ENCODE measurements around the gene PARD3. TPM values are rescaled to one million over a fixed set of nuclear protein-coding genes. Genes with fewer than 3 reads are reported as not detected.

The PARD3 gene
- total RNA-seq, 4 donors from 2014 or later: 39.2 to 124 (median 48.0) TPM

GRCh38 chr10:34377833-34378232 is 437.3 kb downstream of the PARD3 start:
- no peaks in the 10 kb centered on the region for H3K4me1 ChIP-seq
- no peak for DNase-seq
- H3K27me3 ChIP-seq: no peaks in the 10 kb centered on the region
- H3K9me3 ChIP-seq: no peaks in the 10 kb centered on the region
- H3K36me3 ChIP-seq: peaks cover 0 to 23% (median 0%) of the 10 kb centered on the region in 3 donors
- H3K4me3 ChIP-seq: no peak overlapping the region
- TF ChIP-seq POLR2A (IDR thresholded peaks at IDR 0.05) (no peak), CTCF (IDR thresholded peaks at IDR 0.05) (no peak)
- no peak overlapping the region for H3K27ac ChIP-seq

- no peak for DNase-seq
- Histone ChIP-seq H3K36me3 (peaks cover 0 to 11% (median 0%) of the 10 kb centered on the region in 3 donors), H3K27me3 (no peaks in the 10 kb centered on the region)
These were observed 440.6 kb downstream of the PARD3 start for GRCh38 chr10:34374356-34375045.

GRCh38 chr10:34373211-34373610 is 441.9 kb downstream of the PARD3 start:
- TF ChIP-seq CTCF (IDR thresholded peaks at IDR 0.05) (no peak), POLR2A (IDR thresholded peaks at IDR 0.05) (no peak)
- no peak overlapping the region for H3K27ac ChIP-seq
- H3K36me3 ChIP-seq: peaks cover 0 to 11% (median 0%) of the 10 kb centered on the region in 3 donors
- H3K4me1 ChIP-seq: no peaks in the 10 kb centered on the region
- DNase-seq: no peak
- no peaks in the 10 kb centered on the region for H3K9me3 ChIP-seq
- no peak overlapping the region for H3K4me3 ChIP-seq
- no peaks in the 10 kb centered on the region for H3K27me3 ChIP-seq

More at GRCh38 chr10:34374356-34375045, 440.6 kb downstream of the PARD3 start:
- H3K27ac ChIP-seq: no peak overlapping the region
- H3K4me3 ChIP-seq: no peak overlapping the region
- TF ChIP-seq POLR2A (IDR thresholded peaks at IDR 0.05) (no peak), CTCF (IDR thresholded peaks at IDR 0.05) (no peak)
- H3K9me3 ChIP-seq: no peaks in the 10 kb centered on the region
- H3K4me1 ChIP-seq: no peaks in the 10 kb centered on the region

- H3K4me1 ChIP-seq: no peaks in the 10 kb centered on the region
- no peak overlapping the region for H3K4me3 ChIP-seq
- no peak for TF ChIP-seq CTCF (IDR thresholded peaks at IDR 0.05)
- TF ChIP-seq POLR2A (IDR thresholded peaks at IDR 0.05): no peak
- peaks cover 0 to 4% (median 0%) of the 10 kb centered on the region in 3 donors for H3K36me3 ChIP-seq
- no peak overlapping the region for H3K27ac ChIP-seq
- no peak for DNase-seq
- H3K27me3 ChIP-seq: no peaks in the 10 kb centered on the region
- no peaks in the 10 kb centered on the region for H3K9me3 ChIP-seq
These were observed 442.6 kb downstream of the PARD3 start for GRCh38 chr10:34372509-34372908.

- Histone ChIP-seq H3K27ac (no peak overlapping the region), H3K27me3 (no peaks in the 10 kb centered on the region), H3K9me3 (no peaks in the 10 kb centered on the region), H3K4me3 (no peak overlapping the region), H3K36me3 (no peaks in the 10 kb centered on the region), H3K4me1 (no peaks in the 10 kb centered on the region)
- TF ChIP-seq POLR2A (IDR thresholded peaks at IDR 0.05) (no peak), CTCF (IDR thresholded peaks at IDR 0.05) (no peak)
- DNase-seq: no peak
These were observed 445.0 kb downstream of the PARD3 start for GRCh38 chr10:34370126-34370525.

Data from Peyer's patch (tissue), 4 donors.